ENCODE data around the gene PATJ.
"Not testable (repeated sequence)": the region's sequence is repeated elsewhere in the genome, so short reads cannot be mapped to it uniquely, and the experiment has no call there.

The PATJ gene

DNA sequence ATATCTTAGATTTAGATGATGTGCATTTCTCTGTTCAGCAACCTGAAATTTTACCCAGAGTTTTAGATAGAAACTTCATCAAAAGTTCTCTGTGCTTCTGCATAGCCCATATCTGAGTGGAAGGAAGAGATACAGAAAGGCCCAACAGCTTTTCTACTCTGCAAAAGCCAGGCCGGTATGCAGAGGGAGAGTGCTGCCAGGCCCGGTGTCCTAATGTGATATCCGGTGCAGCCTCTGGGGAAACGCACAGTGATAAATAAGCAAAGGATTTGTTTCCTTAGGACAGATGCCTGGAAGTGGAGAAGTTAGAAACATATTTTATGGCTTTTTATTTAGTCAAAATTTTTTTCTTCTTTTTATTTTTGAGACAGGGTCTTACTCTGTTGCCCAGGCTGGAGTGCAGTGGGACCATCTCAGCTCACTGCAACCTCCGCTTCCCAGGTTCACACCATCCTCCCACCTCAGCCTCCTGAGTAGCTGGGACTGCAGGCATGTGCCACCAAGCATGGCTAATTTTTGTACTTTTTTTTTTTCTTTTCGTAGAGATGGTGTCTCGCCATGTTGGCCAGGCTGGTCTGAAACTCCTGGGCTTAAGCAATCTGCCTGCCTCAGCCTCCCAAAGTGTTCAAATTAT lies 145.8 kb downstream of the PATJ start:
- no peak for DNase-seq

DNA sequence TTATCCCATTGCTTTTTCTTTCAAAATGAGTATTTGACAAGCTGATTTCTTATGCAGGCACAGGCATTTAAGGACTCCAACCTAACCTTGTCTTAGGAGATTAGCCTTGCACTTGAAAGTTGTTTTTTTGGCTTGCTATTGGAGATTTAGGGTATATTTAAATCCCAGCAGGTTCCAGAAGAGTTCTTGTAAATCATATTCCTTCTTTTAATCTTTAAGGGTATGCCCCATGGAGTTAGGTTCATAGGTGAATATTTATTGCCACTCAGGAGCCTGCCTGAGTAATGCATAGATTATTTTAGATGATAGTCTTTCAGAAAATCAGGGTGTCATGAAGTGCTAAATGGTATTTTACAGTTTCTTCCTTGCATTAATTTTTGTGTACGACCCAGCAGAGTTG lies 146.5 kb downstream of the PATJ start:
- no peak for DNase-seq

DNA sequence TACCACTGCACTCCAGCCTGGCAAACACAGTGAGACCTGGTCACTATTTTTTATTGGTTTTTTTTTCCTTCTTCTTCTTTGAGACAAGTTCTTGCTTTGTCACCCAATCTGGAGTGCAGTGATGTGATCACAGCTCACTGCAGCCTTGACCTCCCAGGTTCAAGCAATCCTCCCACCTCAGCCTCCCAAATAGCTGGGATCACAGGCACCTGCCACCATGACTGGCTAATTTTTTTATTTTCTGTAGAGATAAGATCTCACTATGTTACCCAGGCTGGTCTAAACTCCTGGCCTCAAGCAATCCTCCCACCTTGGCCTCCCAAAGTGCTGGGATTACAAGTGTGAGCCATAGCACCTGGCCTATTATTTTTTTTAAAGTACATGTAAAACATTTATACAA lies 148.2 kb downstream of the PATJ start:
- not testable (repeated sequence) for DNase-seq

DNA sequence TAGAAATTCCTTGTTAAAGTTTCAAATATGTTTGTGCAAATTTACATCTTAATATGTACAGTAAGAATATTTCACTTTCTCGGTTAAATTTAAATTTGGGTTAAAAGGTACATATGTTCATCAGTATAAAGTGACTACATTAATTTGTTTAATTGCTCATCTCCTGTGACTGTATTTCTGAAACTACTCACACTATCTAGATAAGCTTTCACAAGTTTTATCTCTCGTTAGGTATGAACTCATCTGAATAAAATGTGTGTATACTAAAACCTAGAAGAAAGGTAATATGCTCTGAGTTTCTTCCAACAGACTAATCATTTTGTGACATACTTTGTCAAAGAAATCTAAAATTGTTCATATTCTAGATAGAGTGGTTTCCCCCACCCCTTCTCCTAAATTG lies 150.7 kb downstream of the PATJ start:
- DNase-seq: no peak

DNA sequence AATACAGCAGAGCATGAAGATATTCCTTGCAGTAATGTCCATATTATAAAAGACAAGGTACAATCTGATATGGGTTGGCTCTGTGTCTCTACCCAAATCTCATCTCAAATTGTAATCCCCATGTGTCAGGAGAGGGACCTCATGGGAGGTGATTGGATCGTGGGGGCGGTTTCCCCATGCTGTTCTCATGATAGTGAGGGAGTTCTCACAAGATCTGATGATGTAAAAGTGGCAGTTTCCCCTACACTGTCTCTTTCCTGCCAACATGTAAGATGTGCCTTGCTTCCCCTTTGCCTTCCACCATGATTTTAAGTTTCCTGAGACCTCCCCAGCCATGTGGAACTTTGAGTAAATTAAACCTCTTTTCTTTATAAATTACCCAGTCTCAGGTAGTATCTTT lies 152.0 kb downstream of the PATJ start:
- not testable (repeated sequence) for DNase-seq

DNA sequence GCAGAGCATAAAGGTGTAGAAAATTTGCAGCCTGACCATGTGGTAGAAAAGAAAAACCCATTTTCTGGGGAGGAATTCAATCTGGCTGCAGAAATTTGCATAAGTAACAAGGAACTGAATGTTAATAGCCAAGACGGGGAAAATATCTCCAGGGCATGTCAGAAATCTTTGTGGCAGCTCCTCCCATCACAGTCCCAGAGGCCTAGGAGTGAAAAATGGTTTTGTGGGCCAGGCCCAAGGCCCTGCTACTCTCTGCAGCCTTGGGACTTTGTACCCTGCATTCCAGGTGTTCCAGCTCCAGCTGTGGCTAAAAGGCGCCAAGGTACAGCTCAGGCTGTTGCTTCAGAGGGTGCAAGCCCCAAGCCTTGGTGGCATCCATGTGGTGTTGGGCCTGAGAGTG lies 152.9 kb downstream of the PATJ start:
- no peak for DNase-seq

DNA sequence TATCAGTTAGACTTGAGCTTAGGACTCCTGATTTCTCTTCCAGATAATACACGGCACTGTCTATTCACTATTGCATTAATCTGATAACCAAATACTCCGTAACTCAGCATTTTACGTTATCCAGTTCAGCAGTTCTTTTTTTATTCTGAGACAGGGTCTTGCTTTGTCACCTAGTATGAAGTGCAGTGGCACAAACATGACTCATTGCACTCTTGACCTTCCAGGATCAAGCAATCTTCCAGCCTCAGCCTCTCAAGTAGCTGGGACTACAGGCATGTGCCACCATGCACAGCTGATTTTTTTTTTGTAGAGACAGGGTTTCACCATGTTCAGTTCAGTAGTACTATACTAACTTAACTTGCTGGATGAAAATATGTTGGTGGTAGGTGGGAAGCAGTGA lies 156.4 kb downstream of the PATJ start:
- no peak for DNase-seq

DNA sequence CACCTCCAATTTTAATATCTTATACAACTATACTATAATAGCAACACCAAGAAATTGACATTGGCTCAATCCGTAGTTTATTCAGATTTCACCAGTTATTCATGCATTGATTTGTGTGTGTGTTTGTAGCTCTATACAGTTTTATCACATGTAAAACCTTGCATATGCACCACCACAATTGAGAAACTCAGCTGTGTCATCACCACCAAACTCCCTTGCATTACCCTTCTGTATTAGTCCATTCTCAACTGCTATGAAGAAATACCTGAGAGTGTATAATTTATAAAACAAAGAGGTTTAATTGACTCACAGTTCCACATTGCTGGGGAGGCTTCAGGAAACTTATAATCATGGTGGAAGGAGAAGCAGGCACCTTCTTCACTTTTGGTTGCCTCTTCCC lies 162.1 kb downstream of the PATJ start:
- DNase-seq: no peak

DNA sequence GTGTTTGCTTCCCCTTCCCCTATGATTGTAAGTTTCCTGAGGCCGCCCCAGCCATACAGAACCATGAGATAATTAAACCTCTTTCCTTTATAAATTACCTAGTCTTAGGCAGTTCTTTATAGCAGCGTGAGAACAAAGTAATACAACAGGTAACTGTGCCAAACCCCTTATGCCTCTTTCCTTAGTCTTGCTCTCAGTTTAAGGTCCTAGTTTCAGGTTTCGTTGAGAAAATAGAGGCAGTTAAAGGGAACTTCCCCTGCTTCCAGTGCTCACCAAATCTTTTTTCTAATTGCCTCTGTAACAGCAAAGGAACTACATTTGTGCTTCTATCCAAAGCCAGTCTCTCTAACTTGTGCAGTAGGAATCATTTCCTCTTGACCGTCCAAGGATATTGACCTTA lies 164.8 kb downstream of the PATJ start:
- no peak for DNase-seq

DNA sequence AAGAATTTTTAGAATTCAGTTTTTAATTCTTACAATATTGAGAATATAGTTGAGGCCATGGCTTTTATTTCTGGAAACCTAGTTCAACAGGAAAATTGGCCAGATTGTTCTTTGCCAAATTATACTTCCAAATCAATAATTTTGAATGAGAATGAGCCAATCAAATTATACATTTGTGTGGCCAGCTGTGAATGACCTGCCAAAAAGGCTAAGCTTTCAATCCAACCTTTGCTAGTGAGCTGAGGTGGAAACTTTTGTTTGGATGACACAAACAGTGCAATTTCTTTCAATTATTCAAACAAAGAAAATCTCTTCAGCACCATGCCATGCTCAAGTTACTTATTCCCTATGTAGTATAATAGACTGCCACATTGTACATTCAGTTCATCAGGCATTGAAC lies 167.8 kb downstream of the PATJ start:
- DNase-seq: no peak

DNA sequence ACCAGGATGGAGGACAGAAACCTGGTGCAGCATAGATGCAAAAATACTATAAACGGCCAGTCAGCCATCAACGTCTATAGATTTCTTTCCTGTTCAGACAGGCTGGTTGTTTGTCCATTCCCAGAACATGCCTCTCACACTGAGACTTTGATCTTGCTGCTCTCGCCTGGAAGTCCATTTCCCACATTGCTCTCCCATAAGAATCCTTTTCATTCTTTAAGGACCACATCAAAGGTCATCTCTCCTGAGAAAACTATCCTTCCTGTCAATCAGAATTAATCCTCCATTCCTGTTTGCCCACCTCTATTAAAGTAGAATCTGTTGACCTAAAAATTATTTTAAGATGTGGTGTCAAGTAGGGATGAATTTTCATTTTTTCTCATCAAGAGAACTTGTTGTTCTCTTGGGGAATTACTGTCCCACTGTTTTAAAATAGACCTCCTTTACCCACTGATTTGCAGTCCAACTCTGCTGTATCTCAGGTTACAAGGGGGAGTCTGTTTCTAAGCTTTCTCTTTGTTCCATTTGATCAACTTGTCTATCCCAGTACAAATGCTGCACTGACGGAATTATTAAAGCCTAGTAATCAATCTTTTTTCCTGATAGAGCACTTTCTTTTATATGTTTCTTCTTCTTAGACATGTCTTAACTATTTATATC lies 172.7 kb downstream of the PATJ start:
- no peak for DNase-seq

DNA sequence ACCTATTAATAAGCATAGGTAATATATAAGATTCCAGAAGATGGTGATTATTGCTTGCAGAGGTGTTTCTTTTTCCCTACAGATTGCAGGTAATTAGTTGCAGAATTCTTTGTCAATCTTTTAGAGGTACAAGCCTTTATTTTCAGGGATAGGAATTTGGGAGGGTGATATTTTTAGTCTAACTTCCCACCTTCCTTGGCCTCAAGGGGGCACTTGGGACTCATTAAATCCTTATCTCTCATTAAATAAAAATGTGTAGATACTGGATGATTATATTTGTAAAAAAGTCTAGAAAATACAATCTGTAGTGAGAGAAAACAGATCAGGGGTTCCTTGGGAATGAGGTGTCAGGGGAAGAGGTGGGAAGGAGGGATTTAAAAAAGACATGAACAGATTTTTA lies 179.2 kb downstream of the PATJ start:
- no peak for DNase-seq

DNA sequence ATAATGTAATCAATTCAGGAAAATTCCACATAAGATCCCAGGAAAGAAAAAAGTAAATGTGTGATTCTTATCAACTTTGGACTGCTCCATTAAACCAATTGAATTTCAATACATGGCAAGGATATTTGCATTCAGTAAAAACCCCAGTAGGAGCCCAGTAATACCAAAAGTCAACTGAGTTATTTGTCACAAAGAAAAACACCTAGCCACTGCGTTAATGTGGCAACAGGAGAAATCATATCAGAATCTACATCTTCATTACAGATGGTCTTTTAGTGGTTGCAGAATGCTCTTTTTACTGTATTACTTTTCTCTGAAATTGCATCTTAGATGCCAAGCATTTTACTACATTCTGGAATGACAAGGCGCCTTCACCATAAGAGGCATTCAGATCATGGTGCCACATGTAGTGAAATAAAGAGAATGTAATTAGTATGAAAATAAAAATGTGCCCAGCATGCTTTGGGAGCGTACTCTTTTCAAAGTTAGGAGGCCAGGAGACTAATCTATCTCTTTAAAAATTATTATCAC lies 180.7 kb downstream of the PATJ start:
- DNase-seq: no peak

DNA sequence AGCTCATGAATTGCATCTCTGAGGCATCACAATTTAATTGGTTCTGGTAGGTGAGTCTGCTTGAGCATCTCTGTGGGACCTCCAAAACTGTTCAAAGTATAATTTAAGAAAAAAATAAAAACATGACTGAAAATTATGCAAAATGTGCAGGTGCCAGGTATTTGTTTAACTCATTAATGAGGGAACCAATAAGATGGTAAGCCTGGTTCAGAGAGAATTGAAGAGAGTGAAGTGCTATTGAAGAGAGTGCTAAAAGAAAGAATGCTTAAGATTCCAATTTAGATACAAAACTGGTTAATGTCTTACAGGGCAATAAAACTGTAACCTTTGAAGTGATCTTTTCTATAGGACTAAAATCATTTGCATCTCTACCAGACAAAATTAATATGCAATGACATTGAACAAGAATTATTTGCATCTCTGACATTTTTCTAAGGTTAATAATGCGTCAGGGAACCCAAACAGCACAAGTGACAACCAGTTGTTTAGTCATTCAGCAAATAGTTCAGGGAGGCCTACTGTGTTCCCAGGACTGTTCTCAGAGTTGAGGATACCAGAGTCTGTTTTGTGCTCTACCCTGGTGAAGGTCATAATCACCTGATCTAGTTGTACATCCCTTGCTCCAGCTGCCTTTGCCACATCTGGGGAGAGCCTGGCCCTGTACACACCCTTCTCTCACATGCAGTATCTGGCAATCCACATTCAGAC lies 183.5 kb downstream of the PATJ start:
- DNase-seq: no peak

DNA sequence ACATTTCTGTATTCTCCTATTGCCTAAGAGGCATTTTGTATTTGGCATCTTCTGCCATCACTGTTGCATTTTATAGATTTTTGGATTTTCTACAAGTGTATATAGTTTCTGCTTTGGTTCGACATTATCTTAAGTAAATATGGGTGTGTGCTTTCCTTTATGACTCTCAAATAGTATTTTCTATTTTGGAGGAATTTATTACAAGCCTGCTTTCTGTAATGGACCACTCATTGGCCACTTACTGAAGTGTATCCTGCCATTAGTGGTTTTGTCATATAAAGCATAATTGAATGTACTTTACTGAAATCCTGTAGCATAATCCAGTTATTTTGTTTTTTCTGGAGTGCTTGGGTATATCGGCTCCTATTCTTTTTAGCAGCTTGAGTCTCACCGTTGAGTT lies 184.3 kb downstream of the PATJ start:
- no peak for DNase-seq

DNA sequence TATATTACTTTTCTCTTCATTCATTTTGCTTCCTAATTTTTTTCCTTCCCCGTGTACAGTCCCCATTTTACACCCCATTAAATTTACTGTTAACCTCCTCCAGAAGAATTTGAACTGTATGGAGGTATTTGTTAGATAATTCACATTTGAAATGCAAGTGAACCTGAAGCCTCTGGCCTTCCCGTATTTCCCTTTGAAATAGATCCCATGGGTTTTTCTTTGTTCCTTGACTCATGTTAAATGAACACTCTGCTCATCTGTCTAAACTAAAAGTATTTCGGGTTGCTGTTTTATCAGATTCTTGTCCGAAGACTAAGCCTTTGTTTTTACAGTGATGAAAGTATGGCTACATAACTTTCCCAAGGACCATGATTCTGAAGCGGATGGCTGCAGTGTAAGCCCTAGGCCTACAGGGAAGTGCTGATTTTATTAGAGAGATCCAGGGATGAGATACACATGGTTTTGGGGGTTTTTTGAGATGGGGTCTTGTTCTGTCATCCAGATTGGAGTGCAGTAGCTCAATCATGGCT lies 187.9 kb downstream of the PATJ start:
- DNase-seq: no peak

DNA sequence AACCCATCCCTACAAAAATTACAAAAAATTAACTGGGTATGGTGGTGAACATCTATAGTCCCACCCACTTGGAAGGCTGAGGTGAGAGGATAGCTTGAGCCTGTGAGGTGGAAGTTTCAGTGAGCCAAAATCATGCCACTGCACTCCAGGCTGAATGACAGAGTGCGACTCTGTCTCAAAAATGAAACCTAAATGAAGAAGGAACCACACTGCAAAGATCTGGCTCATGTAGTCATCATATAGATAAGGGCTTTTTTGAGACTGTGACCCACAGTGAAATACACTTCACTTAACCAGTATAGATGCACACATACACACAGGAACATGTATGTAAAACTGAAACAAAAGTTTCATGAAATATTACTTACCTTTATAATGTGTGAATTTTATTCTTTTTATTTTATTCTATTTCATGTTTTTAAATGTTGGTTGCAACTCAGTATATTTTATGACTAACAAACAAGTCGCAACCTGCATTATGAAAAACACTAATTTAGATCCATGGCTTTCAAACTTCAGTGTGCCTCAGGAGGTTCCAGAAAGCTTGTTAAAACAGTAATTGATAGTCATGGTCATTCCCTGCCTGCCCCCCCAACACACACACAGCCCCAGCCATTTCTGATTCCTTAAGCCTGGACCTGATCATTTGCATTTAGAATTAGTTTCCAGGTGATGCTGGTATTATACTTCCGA lies 189.5 kb downstream of the PATJ start:
- DNase-seq: no peak

DNA sequence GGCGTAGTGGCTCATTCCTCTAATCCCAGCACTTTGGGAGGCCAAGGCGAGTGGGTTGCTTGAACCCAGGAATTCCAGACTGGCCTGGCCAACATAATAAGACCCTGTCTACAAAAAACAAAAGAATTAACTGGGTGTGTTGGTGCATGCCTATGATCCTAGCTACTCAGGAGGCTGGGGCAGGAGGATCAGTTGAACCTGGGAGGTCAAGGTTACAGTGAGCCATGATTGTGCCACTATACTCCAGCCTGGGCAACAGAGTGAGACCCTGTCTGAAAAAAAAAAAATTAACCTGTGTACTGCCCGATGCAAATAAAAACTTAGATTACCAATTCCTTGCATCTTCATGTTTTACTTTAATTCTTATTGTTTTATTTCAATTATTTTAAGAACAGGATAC lies 193.2 kb downstream of the PATJ start:
- no peak for DNase-seq

DNA sequence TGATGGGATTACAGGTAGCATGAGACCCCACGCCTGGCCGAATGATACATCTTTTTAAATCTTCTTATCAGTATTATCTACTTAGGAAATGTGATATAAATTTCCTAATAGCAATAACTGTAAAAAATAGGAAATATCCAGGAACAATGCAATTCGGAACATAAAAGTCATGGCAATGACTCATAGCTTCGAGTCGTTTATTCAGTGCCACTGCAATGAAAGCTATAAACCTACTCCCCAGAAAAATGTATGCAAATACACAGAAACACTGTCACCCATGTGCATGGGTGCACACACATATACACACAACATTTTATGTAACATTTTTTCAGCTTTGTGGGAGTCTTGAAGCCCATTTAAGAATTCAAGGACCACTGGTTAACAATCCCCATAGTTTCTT lies 194.6 kb downstream of the PATJ start:
- DNase-seq: no peak

DNA sequence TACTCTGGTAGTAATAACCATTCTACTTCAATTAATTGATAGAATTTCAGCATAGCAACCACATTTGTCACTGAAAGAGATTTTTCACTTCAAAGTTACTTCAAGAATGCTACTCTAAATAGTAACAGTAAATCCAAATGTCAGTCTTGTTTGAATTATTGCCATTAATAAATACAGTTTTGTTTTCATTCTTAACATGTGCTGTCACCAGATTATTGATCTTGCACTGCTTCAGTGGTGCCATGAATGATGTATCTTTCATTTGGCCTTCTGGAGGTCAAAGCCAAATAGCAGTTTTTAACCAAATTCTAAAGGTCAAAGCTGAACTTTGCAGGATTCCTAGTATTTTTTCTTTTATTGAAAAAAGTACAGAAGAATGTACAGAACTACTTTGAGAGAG lies 199.5 kb downstream of the PATJ start:
- DNase-seq: no peak

DNA sequence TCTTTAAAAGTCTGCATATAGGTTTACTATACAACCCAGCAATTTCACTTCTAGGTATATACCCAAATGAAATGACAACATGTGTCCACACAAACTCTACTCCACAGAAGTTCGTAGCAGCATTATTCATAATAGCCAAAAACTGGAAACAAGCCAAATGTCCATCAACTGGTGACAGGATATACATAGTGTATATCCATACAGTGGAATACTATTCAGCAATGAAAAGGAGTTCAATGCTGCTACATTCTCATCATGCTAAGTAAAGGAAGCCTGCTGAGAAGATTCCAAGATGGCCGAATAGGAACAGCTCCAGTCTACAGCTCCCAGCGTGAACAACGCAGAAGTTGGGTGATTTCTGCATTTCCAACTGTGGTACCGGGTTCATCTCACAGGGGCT lies 200.6 kb downstream of the PATJ start:
- no peak for DNase-seq

DNA sequence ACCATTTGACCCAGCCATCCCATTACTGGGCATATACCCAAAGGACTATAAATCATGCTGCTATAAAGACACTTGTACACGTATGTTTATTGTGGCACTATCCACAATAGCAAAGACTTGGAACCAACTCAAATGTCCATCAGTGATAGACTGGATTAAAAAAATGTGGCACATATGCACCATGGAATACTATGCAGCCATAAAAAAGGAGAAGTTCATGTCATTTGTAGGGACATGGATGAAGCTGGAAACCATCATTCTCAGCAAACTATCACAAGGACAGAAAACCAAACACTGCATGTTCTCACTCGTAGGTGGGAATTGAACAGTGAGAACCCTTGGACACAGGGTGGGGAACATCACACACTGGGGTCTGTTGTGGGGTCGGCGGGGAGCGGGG lies 206.4 kb downstream of the PATJ start:
- not testable (repeated sequence) for DNase-seq

DNA sequence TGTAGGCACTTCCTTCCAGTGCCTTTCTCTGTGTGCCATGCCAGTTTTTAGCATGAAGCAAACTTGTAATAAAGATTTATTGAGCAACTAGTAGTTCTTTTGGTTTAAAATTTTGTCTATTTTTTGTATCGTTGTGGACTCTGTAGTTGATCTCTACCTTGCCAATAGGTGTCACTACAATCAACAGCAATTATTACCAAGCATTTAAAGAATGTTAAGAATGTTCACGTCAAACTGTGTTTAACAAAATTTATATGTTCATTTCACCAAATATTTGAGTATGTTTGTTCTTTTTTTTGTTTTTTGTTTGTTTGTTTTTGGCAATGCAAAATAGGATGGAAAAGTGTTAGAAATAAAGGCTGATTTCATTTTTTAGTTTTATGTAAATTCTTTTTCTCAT lies 208.1 kb downstream of the PATJ start:
- no peak for DNase-seq
